GM18873 (cell line): Measurements from ENCODE around the gene TMEM141.
"Not testable (repeated sequence)": the region's sequence is repeated elsewhere in the genome, so short reads cannot be mapped to it uniquely, and the experiment has no call there.

ENCODE experiments used
- ATAC-seq: cut with Tn5 transposase; IDR thresholded peaks from one replicate; pipeline ENCODE4 v1.9.1; 2021; ENCODE audit warnings: mild to moderate bottlenecking, moderate library complexity, moderate number of reproducible peaks; ENCODE audit not compliant: unreplicated experiment, low FRiP score

Gene TMEM141

GRCh38 chr9:136829981-136830885 lies 39.1 kb downstream of the TMEM141 start:
- ATAC-seq: no peak

- no peak for ATAC-seq
Observed at GRCh38 chr9:136831002-136831719, 40.0 kb downstream of the TMEM141 start.

- ATAC-seq: no peak
Observed at GRCh38 chr9:136831720-136832104, 40.6 kb downstream of the TMEM141 start.

- ATAC-seq: no peak
Observed at GRCh38 chr9:136832581-136832980, 41.4 kb downstream of the TMEM141 start.

GRCh38 chr9:136833381-136834048 lies 42.4 kb downstream of the TMEM141 start:
- not testable (repeated sequence) for ATAC-seq

- no peak for ATAC-seq
Observed at GRCh38 chr9:136835162-136835931, 44.2 kb downstream of the TMEM141 start.

GRCh38 chr9:136835932-136836904 lies 45.1 kb downstream of the TMEM141 start:
- no peak for ATAC-seq

- ATAC-seq: no peak
Observed at GRCh38 chr9:136837146-136837855, 46.2 kb downstream of the TMEM141 start.

- not testable (repeated sequence) for ATAC-seq
Observed at GRCh38 chr9:136837856-136838277, 46.7 kb downstream of the TMEM141 start.

- no peak for ATAC-seq
Observed at GRCh38 chr9:136838314-136839228, 47.4 kb downstream of the TMEM141 start.

GRCh38 chr9:136839229-136840139 lies 48.3 kb downstream of the TMEM141 start:
- ATAC-seq: no peak

- no peak for ATAC-seq
Observed at GRCh38 chr9:136840140-136840876, 49.2 kb downstream of the TMEM141 start.

GRCh38 chr9:136840877-136841645 lies 49.9 kb downstream of the TMEM141 start:
- no peak for ATAC-seq

GRCh38 chr9:136841646-136842379 lies 50.7 kb downstream of the TMEM141 start:
- not testable (repeated sequence) for ATAC-seq
